Measurements from ENCODE around the gene PKIB.

- TF ChIP-seq CTCF (IDR thresholded peaks at IDR 0.05) (no peak), POLR2A (IDR thresholded peaks at IDR 0.05) (no peak)
Measured at GRCh38 chr6:122692807-122693580, 82.8 kb downstream of the PKIB start.

All from esophagus squamous epithelium (tissue), 4 donors.